ENCODE measurements around the gene VWF. TPM values are rescaled to one million over a fixed set of nuclear protein-coding genes. Genes with fewer than 3 reads are reported as not detected.
"Not testable (repeated sequence)": the region's sequence is repeated elsewhere in the genome, so short reads cannot be mapped to it uniquely, and the experiment has no call there.

VWF gene
- total RNA-seq, 6 experiments from 2014 or later, result 5.7 to 16.6 (median 9.6) TPM

DNA sequence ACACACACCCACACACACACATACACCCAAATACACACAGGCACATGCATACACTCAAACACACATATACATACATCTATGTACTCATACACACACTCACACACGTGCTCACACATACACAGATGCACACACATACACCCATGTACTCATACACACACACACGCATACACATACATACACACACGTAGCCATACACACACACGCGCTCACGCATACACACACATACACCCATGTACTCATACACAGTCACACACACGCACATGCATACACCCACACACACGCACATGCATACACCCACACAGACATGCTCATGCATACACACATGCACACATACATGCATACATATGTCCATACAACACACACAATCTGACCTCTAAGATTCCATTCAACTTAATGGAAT is 91.7 kb downstream of the VWF start:
- TF ChIP-seq, protein P1, sequence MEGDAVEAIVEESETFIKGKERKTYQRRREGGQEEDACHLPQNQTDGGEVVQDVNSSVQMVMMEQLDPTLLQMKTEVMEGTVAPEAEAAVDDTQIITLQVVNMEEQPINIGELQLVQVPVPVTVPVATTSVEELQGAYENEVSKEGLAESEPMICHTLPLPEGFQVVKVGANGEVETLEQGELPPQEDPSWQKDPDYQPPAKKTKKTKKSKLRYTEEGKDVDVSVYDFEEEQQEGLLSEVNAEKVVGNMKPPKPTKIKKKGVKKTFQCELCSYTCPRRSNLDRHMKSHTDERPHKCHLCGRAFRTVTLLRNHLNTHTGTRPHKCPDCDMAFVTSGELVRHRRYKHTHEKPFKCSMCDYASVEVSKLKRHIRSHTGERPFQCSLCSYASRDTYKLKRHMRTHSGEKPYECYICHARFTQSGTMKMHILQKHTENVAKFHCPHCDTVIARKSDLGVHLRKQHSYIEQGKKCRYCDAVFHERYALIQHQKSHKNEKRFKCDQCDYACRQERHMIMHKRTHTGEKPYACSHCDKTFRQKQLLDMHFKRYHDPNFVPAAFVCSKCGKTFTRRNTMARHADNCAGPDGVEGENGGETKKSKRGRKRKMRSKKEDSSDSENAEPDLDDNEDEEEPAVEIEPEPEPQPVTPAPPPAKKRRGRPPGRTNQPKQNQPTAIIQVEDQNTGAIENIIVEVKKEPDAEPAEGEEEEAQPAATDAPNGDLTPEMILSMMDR (IDR thresholded peaks at IDR 0.05), result no peak
- no peak for TF ChIP-seq POLR2A (IDR thresholded peaks at IDR 0.05)
- H3K4me1 ChIP-seq, result peaks cover 0 to 6% (median 0%) of the 10 kb centered on the region in 4 donors
- WGBS (ENCODE audit: insufficient coverage, low coverage, low lambda C conversion rate, missing lambda C conversion rate), result 86% methylated on average over 8 of the region's 8 CpGs
- intact Hi-C loops (cut with DNase I), result loop anchor here in 1 of 2 donors (10.0 kb wide), 1 partner anchor 48 kb away; no protein-coding TSS in a partner anchor
- ATAC-seq, result no peak
- no peak overlapping the region for H3K4me3 ChIP-seq
- DNase-seq, result no peak
- no peaks in the 10 kb centered on the region for H3K9me3 ChIP-seq
- H3K27ac ChIP-seq, result no peak overlapping the region
- H3K27me3 ChIP-seq, result no peaks in the 10 kb centered on the region
- H3K36me3 ChIP-seq, result no peaks in the 10 kb centered on the region

DNA sequence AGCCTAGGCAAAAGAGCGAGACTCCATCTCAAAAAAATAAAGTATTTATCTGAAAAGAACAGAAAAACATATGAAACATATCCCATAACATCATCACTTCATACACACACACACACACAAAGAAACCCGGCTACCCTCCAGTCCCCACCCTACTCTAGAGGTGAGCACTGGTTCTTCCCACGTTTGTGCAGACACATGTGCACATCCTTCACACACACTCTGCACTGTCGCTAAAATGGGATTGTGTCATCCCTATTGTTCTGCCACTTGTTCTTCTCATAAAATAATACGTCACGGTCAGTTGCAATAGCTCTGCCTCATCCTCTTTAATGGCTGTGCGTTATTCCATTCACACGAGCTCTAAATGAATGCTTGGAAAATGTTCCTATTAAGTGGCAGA is 93.5 kb downstream of the VWF start:
- intact Hi-C loops (cut with DNase I), result loop anchor here in 1 of 2 donors (10.0 kb wide), 1 partner anchor 46 kb away; no protein-coding TSS in a partner anchor
- no peak for ATAC-seq
- no peaks in the 10 kb centered on the region for H3K36me3 ChIP-seq
- TF ChIP-seq, protein P1 (IDR thresholded peaks at IDR 0.05), result no peak
- TF ChIP-seq POLR2A (IDR thresholded peaks at IDR 0.05), result no peak
- no peak for DNase-seq
- H3K9me3 ChIP-seq, result no peaks in the 10 kb centered on the region
- H3K4me3 ChIP-seq, result no peak overlapping the region
- H3K27me3 ChIP-seq, result no peaks in the 10 kb centered on the region
- no peaks in the 10 kb centered on the region for H3K4me1 ChIP-seq
- no peak overlapping the region for H3K27ac ChIP-seq
- WGBS (ENCODE audit: insufficient coverage, low coverage, low lambda C conversion rate, missing lambda C conversion rate), result 75% methylated on average over 8 of the region's 8 CpGs

DNA sequence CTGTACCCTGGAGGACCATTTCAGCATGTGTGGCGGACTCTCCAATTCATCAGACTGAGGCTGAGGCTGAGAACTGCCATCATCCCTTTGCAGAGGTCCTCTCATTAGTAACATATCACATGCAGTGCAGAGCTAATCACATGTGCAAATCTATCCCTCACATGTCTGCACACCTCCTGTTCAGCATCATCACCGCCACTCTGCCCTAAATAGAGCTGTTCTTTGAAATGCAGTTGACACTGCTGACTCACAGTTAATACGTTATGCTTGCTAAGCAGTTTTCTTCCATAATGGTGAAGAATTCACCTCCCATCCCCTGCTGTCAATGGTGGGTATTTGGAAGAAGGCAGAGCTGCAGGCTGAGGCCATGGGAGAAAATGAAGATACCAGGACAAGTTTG is 94.4 kb downstream of the VWF start:
- WGBS (ENCODE audit: insufficient coverage, low coverage, low lambda C conversion rate, missing lambda C conversion rate), result 76% methylated on average over 3 of the region's 3 CpGs
- DNase-seq, result no peak
- Histone ChIP-seq H3K9me3 (no peaks in the 10 kb centered on the region), H3K36me3 (no peaks in the 10 kb centered on the region), H3K27ac (no peak overlapping the region), H3K27me3 (no peaks in the 10 kb centered on the region), H3K4me1 (no peaks in the 10 kb centered on the region), H3K4me3 (no peak overlapping the region)
- intact Hi-C loops (cut with DNase I), result loop anchor here in 1 of 2 donors (10.0 kb wide), 1 partner anchor 45 kb away; no protein-coding TSS in a partner anchor
- no peak for ATAC-seq
- TF ChIP-seq, protein P1 (IDR thresholded peaks at IDR 0.05), result no peak
- no peak for TF ChIP-seq POLR2A (IDR thresholded peaks at IDR 0.05)

GRCh38 chr12:6029401-6029800 is 95.1 kb downstream of the VWF start:
- 91% methylated on average over 1 of the region's 5 CpGs for WGBS (ENCODE audit: insufficient coverage, low coverage, low lambda C conversion rate, missing lambda C conversion rate)
- intact Hi-C loops (cut with DNase I), result no loop called here
- Histone ChIP-seq H3K27me3 (no peaks in the 10 kb centered on the region), H3K27ac (no peak overlapping the region), H3K4me1 (no peaks in the 10 kb centered on the region), H3K36me3 (no peaks in the 10 kb centered on the region), H3K4me3 (no peak overlapping the region), H3K9me3 (no peaks in the 10 kb centered on the region)
- TF ChIP-seq, protein P1 (IDR thresholded peaks at IDR 0.05), result no peak
- TF ChIP-seq POLR2A (IDR thresholded peaks at IDR 0.05), result no peak
- no peak for ATAC-seq
- DNase-seq, result no peak

GRCh38 chr12:6026998-6027397 is 97.5 kb downstream of the VWF start:
- intact Hi-C loops (cut with DNase I), result no loop called here
- Histone ChIP-seq H3K27ac (no peak overlapping the region), H3K4me1 (no peaks in the 10 kb centered on the region), H3K36me3 (no peaks in the 10 kb centered on the region), H3K9me3 (no peaks in the 10 kb centered on the region), H3K4me3 (no peak overlapping the region), H3K27me3 (no peaks in the 10 kb centered on the region)
- 100% methylated on average over 4 of the region's 6 CpGs for WGBS (ENCODE audit: insufficient coverage, low coverage, low lambda C conversion rate, missing lambda C conversion rate)
- TF ChIP-seq POLR2A (IDR thresholded peaks at IDR 0.05), result no peak
- TF ChIP-seq, protein P1 (IDR thresholded peaks at IDR 0.05), result no peak
- ATAC-seq (no peak), DNase-seq (no peak)

- DNase-seq; H3K36me3 ChIP-seq; H3K4me1 ChIP-seq; H3K27me3 ChIP-seq; H3K27ac ChIP-seq; H3K9me3 ChIP-seq; intact Hi-C loops (cut with DNase I); ATAC-seq; H3K4me3 ChIP-seq: not testable (repeated sequence)
- 72% methylated on average over 2 of the region's 9 CpGs for WGBS (ENCODE audit: insufficient coverage, low coverage, low lambda C conversion rate, missing lambda C conversion rate)
Measured at GRCh38 chr12:6025703-6026298, 98.7 kb downstream of the VWF start.

DNA sequence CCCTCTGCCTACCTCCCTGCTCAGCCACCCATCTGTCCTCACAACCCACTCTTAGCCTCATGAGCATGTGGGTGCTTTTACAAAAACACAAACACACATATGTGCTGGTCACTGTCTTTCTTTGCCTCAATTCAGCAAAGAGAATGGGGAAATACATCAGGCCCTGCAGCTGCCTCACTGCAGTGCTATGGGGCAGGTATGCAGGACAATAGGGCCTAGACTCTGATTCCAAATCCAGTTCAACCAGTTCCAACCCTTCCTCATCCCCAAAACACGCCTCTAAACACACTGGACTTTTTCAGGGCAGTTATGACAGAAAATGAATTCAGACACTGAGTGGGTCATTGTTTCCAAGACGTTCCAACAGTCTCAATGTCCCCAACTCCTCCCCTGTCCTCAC is 100.4 kb downstream of the VWF start:
- H3K9me3 ChIP-seq; H3K27me3 ChIP-seq; H3K4me3 ChIP-seq; H3K36me3 ChIP-seq; ATAC-seq; H3K27ac ChIP-seq; H3K4me1 ChIP-seq; intact Hi-C loops (cut with DNase I); DNase-seq: not testable (repeated sequence)
- WGBS (ENCODE audit: insufficient coverage, low coverage, low lambda C conversion rate, missing lambda C conversion rate), result 75% methylated on average over 2 of the region's 2 CpGs

Measured in right lobe of liver (tissue), 6 donors.